Measurements from ENCODE around the gene RAB17.
A peak's percentile ranks its signal among the peaks of the same experiment; 100 is the strongest.
"Not testable (repeated sequence)": the region's sequence is repeated elsewhere in the genome, so short reads cannot be mapped to it uniquely, and the experiment has no call there.

Gene RAB17

DNA sequence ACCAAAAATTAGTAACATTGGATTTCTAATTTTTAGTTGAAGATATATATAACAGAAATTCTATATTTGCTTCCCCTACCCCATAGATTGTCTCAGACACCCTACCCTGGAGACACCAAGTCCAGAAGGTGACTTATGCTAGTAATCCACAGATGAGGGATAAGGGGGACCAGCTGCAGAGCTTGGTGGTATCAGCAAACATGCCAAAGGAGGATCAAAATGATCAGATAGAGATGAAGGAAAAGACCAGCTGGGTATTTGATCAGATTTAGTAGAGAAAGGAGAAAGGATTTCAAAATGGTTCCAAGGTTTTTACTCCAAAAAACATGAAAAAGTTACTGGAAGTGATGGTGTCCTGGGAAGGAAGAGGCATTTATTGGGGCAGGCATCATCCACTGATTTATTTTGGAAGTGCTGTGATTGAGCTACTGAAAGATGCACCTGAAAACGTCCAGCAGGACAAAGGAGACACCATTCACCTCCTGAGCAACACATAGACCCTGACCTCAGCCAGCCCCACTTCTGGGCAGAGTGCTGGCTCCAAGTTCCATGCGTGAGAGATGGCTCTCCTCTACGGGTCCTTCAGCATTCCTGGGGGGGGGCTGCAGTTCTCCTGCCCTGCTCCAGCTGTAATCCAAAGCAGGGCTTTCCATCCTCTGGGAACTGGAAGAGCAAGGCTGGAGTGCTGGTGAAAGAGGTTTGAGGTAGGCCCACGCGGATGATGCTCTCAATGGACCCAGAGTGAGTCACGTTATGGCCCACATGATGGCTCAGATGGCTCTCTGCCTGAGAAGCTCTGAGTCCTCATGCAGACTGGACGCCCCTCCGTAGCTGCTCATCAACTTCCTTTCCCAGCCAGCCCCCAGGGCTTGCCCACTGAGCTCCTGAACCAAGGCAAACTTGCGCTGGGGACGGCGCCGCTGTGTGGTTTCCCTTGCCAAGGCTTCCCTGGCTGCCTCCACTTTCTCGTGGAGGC, 33.2 kb upstream of the RAB17 start:
- DNase-seq: no peak

- DNase-seq: no peak
Measured at GRCh38 chr2:237618449-237618848, 27.9 kb upstream of the RAB17 start.

DNA sequence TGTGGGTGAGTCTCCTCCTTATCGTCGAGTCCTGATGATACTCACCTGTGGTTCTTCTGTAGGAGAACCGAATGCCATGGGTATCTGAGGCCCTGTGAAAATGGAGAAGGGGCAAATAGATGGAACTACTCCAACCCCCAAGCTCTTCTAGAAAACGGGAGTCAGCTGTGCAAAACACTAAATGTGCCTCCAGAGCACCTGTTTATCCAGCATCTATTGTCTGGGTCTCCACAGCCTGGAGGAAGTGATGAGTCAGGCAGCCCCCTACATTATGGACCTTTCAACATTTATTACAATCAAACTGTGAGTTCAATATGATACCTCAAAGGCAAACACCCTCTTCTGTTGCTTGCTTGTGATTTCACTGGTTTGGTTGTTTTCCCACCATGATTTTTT, 27.1 kb upstream of the RAB17 start:
- DNase-seq: no peak

DNA sequence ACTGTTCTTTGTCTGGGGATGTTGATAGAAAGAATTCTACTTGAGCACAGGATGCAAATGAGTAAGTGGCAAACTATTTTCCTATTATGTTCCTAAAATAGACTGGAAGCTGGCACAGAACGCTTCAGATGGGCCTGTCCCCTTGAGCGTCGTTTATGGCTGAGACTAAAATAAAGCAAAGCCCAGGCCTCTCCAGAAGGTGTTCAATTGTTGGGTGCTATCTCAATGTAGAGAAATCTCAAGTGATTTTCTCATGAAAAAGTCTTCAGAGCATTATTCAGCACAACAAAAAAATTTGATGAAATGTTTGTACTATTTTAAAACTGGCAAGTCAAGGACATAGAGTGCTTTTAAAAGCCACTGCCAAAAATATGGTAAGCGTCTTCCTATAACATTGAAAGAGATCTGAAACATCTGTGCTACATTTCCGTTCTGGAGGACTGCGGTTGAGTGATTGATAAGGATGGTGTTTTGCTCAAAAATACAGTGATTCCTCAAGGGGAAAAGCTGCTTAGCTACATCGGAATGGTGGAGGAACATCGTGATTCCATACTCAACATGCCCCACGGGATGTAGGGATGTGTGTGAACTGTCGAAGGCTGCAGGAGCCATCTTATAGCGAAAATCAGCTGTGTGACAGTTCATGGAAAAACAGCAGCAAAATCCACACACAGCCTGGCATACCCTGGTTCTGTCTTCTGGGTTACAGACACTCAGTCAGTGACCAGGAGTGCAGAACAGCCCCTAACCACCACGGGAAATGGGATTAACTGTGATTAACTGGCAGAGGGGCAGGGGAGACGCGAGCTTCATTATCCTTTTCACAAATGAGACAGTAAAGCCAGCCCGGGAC, 26.4 kb upstream of the RAB17 start:
- no peak for DNase-seq

DNA sequence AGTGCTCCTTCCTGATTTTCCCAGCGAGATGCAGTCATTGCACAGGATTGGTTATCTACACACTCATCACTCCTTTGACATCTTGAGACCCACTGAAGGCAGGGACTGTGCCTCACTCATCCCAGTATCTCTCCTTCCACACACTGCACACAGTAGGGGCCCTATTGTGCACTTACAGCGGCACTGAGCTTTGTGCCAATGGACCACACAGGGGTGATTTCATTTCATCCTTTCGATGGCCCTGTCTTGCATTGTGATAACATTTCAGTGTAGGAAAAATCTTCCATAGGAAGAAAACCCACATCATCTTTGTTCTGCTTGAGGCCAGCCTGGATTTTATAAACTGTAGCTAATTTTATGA, 25.8 kb upstream of the RAB17 start:
- no peak for DNase-seq

DNA sequence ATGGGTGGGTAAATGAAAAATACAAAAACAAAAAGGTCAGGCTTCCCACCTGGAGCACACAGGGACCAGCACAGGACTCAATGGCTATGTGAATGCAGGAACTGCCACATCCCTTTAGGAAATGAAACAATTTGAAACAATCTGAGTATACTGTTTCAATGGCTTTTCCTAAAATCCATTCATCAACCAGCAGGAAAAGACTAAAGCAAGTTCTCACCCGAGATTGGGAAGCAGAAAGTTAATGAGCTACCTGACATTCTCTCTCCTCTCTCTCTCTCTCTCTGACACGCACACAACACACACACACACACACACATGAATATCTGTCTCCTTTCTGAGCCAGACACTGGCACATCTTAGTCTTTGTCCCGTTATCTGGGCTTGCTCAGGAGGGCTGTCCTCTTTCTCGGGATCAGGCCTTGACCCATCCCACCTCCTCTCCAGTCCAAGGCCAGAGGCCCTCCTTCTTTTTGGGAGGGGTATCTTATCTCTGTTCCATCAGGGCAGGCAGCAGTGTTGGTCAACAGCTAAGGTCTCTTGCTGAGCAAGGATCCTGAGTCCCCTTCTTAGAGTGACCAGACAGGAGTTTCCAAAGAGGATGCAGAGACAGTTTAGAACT, 25.2 kb upstream of the RAB17 start:
- no peak for DNase-seq

GRCh38 chr2:237614151-237614720, 23.7 kb upstream of the RAB17 start:
- no peak for DNase-seq

GRCh38 chr2:237613679-237614078, 23.1 kb upstream of the RAB17 start:
- no peak for DNase-seq

DNA sequence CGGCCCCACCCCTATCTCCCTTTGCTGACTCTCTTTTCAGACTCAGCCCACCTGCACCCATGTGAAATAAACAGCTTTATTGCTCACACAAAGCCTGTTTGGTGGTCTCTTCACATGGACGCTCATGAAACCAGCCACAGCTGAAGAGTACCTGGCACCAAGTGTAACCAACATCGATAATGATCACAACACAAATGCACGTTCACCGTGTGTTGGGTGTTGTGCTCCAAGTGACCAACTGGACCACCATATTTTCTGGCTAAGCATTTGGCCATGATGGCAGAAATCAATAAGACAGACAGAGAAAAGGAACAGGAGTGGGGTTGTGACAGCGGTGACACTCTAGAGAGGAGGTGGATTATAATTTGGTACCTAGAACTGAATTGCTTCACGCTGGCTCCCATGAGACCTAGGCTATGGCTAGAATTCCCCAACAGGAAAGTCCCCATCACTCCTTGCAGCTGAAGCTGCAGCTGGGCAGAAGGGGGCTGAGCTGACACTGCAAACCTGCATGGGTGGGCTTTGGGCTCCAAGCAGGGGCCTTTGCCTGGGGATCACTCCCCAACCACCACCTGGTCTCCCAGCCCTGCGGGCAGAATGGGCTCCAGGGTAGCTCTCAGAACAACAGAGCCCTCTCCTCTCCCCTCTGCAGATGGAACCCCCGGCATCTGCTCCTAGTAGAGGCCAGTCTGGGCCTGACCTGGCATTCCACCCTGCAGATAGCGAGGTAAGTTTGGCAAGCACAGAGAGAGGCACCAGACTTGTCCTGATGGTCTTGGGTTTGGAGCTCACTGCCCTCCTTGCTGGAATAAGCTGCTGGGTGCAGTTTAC, 22.2 kb upstream of the RAB17 start:
- DNase-seq: no peak

DNA sequence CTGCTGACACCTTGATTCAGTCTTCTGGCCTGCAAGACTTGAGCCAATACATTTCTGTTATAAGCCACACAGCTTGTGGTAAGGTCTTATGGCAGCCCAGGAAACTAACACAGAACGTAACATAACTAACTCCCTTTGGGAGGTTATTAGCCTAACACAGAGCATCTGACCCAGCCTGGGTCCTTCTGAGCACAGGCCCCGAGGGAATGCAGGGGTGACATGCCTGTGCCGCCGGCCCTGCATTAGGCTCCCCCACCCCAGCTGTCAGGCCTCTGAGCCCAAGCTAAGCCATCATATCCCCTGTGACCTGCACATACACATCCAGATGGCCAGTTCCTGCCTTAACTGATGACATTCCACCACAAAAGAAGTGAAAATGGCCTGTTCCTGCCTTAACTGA, 16.0 kb upstream of the RAB17 start:
- not testable (repeated sequence) for DNase-seq

GRCh38 chr2:237604960-237605359, 14.4 kb upstream of the RAB17 start:
- DNase-seq: no peak

DNA sequence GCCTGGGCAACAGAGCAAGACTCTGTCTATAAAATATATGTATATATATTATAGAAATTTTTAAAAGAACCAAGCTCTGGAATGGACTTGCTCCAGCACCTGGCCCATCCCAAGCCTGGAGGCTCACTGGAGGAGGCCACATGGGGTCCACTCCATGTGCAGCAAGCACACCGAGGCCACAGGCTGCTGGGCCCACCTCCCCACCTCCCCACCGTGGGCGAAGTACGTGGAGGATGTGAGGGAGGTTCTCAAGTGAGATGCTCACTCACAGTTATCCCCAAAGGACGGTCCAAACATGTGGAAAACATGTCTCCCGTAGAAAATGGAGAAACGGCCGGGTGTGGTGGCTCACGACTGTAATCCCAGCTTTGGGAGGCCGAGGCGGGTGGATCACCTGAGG, 13.9 kb upstream of the RAB17 start:
- DNase-seq: no peak

GRCh38 chr2:237603718-237604362, 13.3 kb upstream of the RAB17 start:
- DNase-seq: peak; percentile 51

DNA sequence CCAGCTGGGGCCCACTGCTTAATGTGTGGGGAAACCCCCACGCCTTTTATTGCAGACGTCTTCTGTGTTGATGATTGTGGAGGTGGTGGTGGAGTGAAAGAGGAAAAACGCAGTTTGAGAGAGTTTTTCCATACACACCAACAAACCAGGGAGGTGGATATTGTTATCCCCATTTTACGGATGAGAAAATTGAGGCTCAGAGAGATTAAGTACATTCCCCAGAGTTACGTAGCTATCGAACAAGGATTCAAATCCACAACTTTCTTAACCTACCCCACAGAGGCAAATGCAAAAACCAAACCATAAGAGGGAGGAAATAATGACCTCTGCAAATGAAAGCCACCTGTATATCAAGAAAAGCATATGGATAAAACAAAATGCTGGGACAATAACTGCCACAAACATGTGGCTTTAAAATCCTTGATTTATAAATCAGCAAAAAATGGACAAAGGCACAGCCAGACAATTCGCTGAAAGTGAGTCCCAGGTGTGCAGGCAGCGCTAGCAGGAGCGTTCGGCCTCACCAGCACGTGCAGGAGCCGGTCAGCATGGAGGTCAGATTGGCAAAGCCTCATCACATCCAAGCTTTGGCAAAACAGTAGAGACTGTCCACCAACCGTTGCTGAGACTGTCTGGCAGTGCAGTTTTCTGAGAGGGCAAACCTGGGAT, 12.6 kb upstream of the RAB17 start:
- DNase-seq: no peak

DNA sequence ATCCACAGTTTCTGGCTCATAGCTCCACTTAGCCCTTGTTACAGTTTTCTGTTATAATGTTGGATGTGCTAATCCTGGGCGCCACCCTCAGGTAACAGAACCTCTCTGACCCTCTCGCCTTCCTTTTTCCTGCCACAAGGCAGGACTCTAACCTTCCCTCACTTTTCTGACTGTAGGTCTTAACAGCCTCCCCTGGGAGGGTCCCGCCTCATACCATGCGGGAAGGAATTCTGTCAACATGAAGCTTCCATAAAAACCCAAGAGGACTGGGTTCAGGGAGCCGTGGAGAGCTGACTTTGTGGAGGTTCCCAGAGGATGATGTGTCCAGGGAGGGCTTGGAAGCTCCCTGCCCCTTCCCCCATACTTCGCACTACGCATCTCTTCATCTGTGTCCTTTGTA, 11.9 kb upstream of the RAB17 start:
- DNase-seq: no peak

DNA sequence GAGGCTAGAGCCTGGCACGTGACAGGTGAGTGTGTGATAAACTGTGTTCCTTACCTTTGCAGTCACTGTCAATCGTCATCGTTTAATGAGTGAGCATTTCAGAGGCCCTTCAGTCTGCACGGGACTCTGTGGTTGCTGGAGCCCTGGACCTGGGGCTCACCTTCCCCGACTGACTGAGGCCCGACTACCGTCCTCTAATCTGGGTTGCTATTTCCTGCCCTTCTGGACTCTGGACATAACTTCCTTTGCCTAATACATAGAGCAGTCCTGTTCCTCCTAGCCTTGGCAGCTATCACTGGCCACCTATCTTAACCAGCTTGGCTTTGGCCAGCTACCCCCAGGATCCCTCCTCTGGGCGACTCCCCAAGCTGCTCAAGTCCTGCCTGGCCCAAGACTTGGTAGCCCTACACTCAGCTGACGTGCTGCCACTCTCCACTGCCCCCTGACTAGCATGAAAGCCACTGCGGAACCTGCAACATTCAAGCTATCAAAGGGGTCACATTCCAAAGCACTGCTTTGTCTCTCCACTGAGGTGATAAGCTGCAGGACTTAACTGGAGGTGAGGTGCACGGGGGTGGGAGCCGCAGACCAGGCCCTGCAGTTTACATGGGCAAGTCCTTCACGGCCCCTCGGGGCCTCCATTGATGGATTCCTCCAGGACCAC, 11.1 kb upstream of the RAB17 start:
- DNase-seq: no peak

GRCh38 chr2:237600205-237600846, 9.8 kb upstream of the RAB17 start:
- DNase-seq: no peak

DNA sequence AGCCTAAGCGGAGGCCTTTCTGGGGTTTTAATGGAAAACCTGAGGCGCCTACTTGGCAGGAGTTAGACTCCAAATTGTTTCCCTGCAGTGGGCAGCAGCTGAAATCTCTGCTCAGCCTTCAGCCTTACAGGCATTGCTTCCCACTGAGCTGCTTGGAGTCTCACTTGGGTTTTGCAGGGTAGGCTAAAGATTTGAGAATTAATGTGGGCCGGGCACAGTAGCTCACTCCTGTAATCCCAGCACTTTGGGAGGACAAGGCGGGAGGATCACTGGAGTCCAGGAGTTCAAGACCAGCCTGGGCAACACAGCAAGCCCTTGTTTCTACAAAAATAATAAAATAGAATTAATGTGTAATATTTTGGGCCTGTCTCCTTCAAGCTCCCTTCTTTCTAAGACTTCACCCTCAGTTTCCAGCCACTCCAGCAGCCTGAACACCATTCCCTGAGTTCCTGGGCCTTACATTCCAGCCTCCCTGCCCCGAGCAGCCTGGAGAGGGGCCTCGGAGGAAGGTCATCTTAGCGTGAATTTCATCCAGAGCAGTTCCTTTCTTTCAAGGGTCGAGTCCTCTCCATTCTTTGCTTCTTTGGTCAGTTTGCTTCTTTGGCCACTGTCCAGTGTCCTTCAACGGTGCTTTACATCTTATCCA, 9.1 kb upstream of the RAB17 start:
- no peak for DNase-seq

- DNase-seq: no peak
Measured at GRCh38 chr2:237598468-237599208, 8.1 kb upstream of the RAB17 start.

Measured in activated gamma-delta T cell treated with Interleukin-2 at 50 U/mL for 16 hours (primary cell).